Cardiac muscle cell (in vitro differentiated cells and primary cell): Measurements from ENCODE around the gene TNFAIP1. TPM values are rescaled to one million over a fixed set of nuclear protein-coding genes. Genes with fewer than 3 reads are reported as not detected.
"Not testable (repeated sequence)": the region's sequence is repeated elsewhere in the genome, so short reads cannot be mapped to it uniquely, and the experiment has no call there.

Experiments
- DNase-seq, 2 donors: peaks; one replicate each; pipeline versions ENCODE4 v3.0.0 to v3.0.0-alpha.2; 2010 to 2017; ENCODE audit warnings: low read depth in 1 of 2, low spot score in 1 of 2
- H3K27ac ChIP-seq: fragments of 200-600 bp; sonication (generic); 2 replicates; pipeline ENCODE4 v1.5.1; 2016
- H3K27me3 ChIP-seq: fragments of 200-600 bp; sonication (generic); 2 replicates; pipeline ENCODE4 v1.6.0; 2016; ENCODE audit warnings: control low read depth
- H3K36me3 ChIP-seq: fragments of 200-600 bp; sonication (generic); 2 replicates; pipeline ENCODE4 v1.5.1; 2016; ENCODE audit warnings: control low read depth
- H3K4me1 ChIP-seq: fragments of 200-600 bp; sonication (generic); 2 replicates; pipeline ENCODE4 v1.8.1; 2017; ENCODE audit warnings: low read depth, mild to moderate bottlenecking, mixed run types
- H3K4me3 ChIP-seq: fragments of 200-600 bp; sonication (generic); 2 replicates; pipeline ENCODE4 v1.5.1; 2016; ENCODE audit warnings: mild to moderate bottlenecking
- H3K9me3 ChIP-seq: fragments of 200-600 bp; sonication (generic); 2 replicates; pipeline ENCODE4 v1.5.1; 2017; ENCODE audit warnings: low read depth, mild to moderate bottlenecking, control low read depth
- CTCF ChIP-seq: IDR thresholded peaks from 2 replicates; pipeline ENCODE4 v1.5.1; 2012; ENCODE audit warnings: low read depth, mild to moderate bottlenecking, low read length
- polyA plus RNA-seq: library from polyadenylated mRNA; unstranded; fragments of >200 nt; fragmentation: Nextera tagmentation; extraction: Ambion mirVana; gene quantifications from 2 replicates; pipeline ENCODE4 v1.2.1, GENCODE V29; 2016
- total RNA-seq: library from RNA; depleted of rRNA; stranded (reverse); fragments of >200 nt; gene quantifications from 2 replicates; pipeline ENCODE4 v1.2.3, GENCODE V29; 2016

The TNFAIP1 gene
- total RNA-seq (35.4 and 56.5 TPM in 2 replicates), polyA plus RNA-seq (30.9 and 35.7 TPM in 2 replicates)

DNA sequence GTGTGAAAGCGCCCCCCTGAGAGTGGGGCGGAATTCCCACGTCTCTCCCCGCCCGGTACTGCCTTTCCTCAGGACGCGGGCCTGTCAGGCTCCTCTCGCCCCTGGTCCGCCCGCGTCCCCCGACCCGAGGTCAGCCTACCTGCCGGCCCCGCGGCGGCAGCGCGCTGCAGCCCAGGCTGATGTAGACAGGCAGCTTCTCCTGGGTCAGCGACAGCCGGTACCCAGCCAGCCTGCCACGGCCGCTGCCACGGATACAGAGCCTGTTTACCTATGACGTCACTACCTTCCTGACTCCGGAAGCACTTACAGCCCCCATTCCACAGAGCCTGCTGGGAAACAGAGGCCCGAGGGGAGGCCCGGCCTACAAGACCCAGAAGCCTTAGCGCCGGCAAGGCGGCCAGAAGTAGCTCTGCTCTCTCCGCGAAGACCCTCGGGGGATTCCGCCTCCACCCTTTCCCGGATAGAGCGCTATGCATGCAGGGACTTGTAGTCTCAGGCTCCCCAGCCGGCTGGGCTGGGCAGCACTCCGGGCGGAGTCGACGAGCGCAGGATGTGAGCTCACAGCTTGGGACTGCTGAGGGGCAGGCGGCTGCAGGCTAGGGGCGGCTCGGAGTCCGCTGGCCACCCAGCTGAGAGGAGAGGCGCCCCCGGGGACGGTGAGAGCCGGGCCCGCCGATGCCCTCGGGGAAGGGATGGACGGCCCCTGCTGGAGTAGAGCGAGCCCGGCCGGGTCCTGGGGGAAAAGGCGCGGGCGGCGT, at the start of gene TNFAIP1, which contains the start of gene IFT20:
Gene TNFAIP1 (plus strand): TSS at position 561 of the 758 bp plus-strand sequence. CDS start 3,761 bp downstream, outside the sequence.
Gene IFT20 (minus strand): TSS at position 272 of the 758 bp plus-strand sequence. CDS start 3,487 bp downstream, outside the sequence.
- no peak for TF ChIP-seq CTCF
- H3K9me3 ChIP-seq, result no peaks in the 10 kb centered on the region

DNA sequence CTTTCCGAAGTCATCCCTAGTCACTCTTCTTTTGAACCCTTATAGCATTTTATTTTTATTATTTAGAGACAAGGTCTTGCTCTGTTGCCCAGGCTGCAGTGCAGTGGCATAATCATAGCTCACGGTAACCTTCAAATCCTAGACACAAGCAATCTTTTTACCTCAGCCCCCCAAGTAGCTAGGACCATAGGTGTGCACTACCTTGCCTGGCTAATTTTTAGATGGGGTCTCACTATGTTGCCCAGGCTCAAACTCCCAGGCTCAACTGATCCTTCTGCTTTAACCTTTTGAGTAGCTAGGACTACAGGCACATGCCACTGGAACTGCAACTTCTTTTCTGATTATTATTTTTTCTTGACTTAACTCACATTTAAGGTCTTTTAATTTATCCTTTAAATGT, 49.6 kb upstream of the TNFAIP1 start:
- Histone ChIP-seq H3K9me3 (no peaks in the 10 kb centered on the region), H3K4me1 (no peaks in the 10 kb centered on the region), H3K36me3 (no peaks in the 10 kb centered on the region), H3K27ac (no peak overlapping the region), H3K27me3 (no peaks in the 10 kb centered on the region), H3K4me3 (no peak overlapping the region)
- TF ChIP-seq CTCF, result no peak
- no peak for DNase-seq

More for the DNA sequence above, at the start of gene TNFAIP1, which contains the start of gene IFT20:
- H3K4me1 ChIP-seq, result peaks cover 4% of the 10 kb centered on the region
- H3K36me3 ChIP-seq, result peaks cover 4% of the 10 kb centered on the region
- DNase-seq, result peak; percentile 99 to 100
- H3K27ac ChIP-seq, result peak within 1 kb of the TSS; percentile 93
- no peaks in the 10 kb centered on the region for H3K27me3 ChIP-seq
- H3K4me3 ChIP-seq, result peak within 1 kb of the TSS; percentile 75

GRCh38 chr17:28290703-28291102, 44.9 kb upstream of the TNFAIP1 start:
- Histone ChIP-seq H3K9me3 (no peaks in the 10 kb centered on the region), H3K4me3 (no peak overlapping the region), H3K36me3 (no peaks in the 10 kb centered on the region), H3K4me1 (no peaks in the 10 kb centered on the region), H3K27ac (no peak overlapping the region), H3K27me3 (no peaks in the 10 kb centered on the region)
- DNase-seq, result peak in 1 of 2 donors; percentile 6
- TF ChIP-seq CTCF, result no peak

- H3K36me3 ChIP-seq, result no peaks in the 10 kb centered on the region
- no peak overlapping the region for H3K4me3 ChIP-seq
- no peaks in the 10 kb centered on the region for H3K27me3 ChIP-seq
- no peak for DNase-seq
- no peak overlapping the region for H3K27ac ChIP-seq
- TF ChIP-seq CTCF, result no peak
- no peaks in the 10 kb centered on the region for H3K9me3 ChIP-seq
- no peaks in the 10 kb centered on the region for H3K4me1 ChIP-seq
These were observed 43.7 kb upstream of the TNFAIP1 start for GRCh38 chr17:28291780-28292330.

GRCh38 chr17:28292878-28293277, 42.7 kb upstream of the TNFAIP1 start:
- H3K27me3 ChIP-seq, DNase-seq: not testable (repeated sequence)

DNA sequence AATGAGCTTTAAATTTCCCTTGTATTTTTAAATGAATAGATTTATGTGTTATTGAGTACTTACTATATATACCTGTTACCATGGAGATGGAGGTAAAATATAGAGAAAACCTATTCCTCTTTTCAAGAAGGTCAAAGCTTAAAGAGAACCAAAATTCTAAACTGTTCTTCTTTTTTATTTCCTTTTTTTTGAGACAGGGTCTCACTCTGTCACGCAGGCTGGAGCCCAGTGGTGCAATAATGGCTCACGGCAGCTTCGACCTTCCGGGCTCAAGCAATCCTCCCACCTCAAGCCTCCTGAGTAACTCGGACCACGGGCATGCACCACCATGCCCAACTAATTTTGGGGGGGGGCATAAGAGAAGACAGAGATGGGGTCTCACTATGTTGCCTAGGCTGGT, 41.6 kb upstream of the TNFAIP1 start:
- TF ChIP-seq CTCF, result no peak
- H3K4me1 ChIP-seq, result no peaks in the 10 kb centered on the region
- H3K36me3 ChIP-seq, result no peaks in the 10 kb centered on the region
- no peak overlapping the region for H3K27ac ChIP-seq
- no peaks in the 10 kb centered on the region for H3K27me3 ChIP-seq
- DNase-seq, result no peak
- no peaks in the 10 kb centered on the region for H3K9me3 ChIP-seq
- H3K4me3 ChIP-seq, result no peak overlapping the region

More at GRCh38 chr17:28292878-28293277, 42.7 kb upstream of the TNFAIP1 start:
- H3K4me3 ChIP-seq, H3K9me3 ChIP-seq, H3K27ac ChIP-seq, H3K4me1 ChIP-seq, H3K36me3 ChIP-seq: not testable (repeated sequence)
